Mesenteric fat pad (tissue), 1 donor: Measurements from ENCODE around the gene POLD1. TPM values are rescaled to one million over a fixed set of nuclear protein-coding genes. Genes with fewer than 3 reads are reported as not detected.

Experiments
- DNase-seq: peaks from one replicate; pipeline ENCODE4 v3.0.0-alpha.2; 2020; ENCODE audit warnings: low spot score
- total RNA-seq: library from RNA; stranded (reverse); fragmentation: NEBNext Ultra II Directional; extraction: Animal tissue kit (Norgen Biotek cat#: 25700); gene quantifications from one replicate; pipeline ENCODE4 v1.2.1, GENCODE V29; 2021
- donor health status: DM: yes; HTN: yes; CAD: no.

The POLD1 gene
- total RNA-seq, 1 donor from 2014 or later, result 13.9 TPM

GRCh38 chr19:50462970-50463369, 78.8 kb downstream of the POLD1 start:
- no peak for DNase-seq

- no peak for DNase-seq
Observed at GRCh38 chr19:50464348-50464747, 80.2 kb downstream of the POLD1 start.

- DNase-seq, result no peak
Observed at GRCh38 chr19:50465000-50465399, 80.9 kb downstream of the POLD1 start.

GRCh38 chr19:50465986-50466705, 82.0 kb downstream of the POLD1 start:
- DNase-seq, result no peak

- no peak for DNase-seq
Observed at GRCh38 chr19:50466706-50467039, 82.5 kb downstream of the POLD1 start.

- DNase-seq, result no peak
Observed at GRCh38 chr19:50467566-50467965, 83.4 kb downstream of the POLD1 start.

Other genes with a start within 250 kb of the POLD1 start
- not detected for gene IZUMO2, start 221.1 kb upstream of the POLD1 start, total RNA-seq
- gene MYH14, start 180.7 kb upstream of the POLD1 start, total RNA-seq, result 26.4 TPM
- 1.6 TPM for gene KCNC3, start 55.0 kb upstream of the POLD1 start, total RNA-seq
- gene NAPSA, start 18.7 kb upstream of the POLD1 start, total RNA-seq, result 0.22 TPM
- 68.7 TPM for gene NR1H2, start 7.9 kb upstream of the POLD1 start, total RNA-seq
- gene SPIB, start 34.6 kb downstream of the POLD1 start, total RNA-seq, result not detected
- not detected for gene MYBPC2, start 48.5 kb downstream of the POLD1 start, total RNA-seq
- gene EMC10, start 92.2 kb downstream of the POLD1 start, total RNA-seq, result 53.3 TPM
- gene GARIN5A, start 92.5 kb downstream of the POLD1 start, total RNA-seq, result 0.35 TPM
- gene JOSD2, start 126.8 kb downstream of the POLD1 start, total RNA-seq, result 44.9 TPM
- gene ASPDH, start 129.6 kb downstream of the POLD1 start, total RNA-seq, result not detected
- gene LRRC4B, start 184.1 kb downstream of the POLD1 start, total RNA-seq, result 1.6 TPM